ENCODE data around the gene NDUFV3.

NDUFV3 gene

DNA sequence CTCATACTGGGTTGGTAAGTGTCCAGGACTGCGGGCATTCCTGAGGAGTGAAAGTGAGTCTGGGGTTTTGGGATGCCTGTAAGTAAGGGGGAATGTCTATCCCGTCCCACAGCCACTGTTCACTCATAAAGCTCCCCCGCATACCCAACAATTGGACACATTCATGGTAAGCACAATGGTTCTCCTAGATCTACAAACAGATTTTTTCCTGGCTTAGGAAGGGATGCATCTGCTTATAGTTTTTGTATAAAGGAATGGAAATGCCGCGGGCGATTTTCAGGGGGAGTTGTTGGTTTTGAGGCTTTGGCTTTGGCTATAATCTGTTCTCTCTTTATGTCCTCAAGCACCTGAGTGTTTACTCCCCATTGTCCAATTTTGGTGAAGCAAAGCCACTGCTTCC, 25.2 kb downstream of the NDUFV3 start:
- Histone ChIP-seq H3K79me2 (ENCODE audit: control insufficient read depth, low read length) (no peaks in the 10 kb centered on the region), H3K9me3 (ENCODE audit: control insufficient read depth, insufficient read depth, low read length) (no peaks in the 10 kb centered on the region), H3K27me3 (ENCODE audit: control insufficient read depth, low read length) (no peaks in the 10 kb centered on the region), H3K27ac (ENCODE audit: low read depth, low read length) (no peak overlapping the region), H3K9me2 (replicated peaks; ENCODE audit: control insufficient read depth, low read length) (no peaks in the 10 kb centered on the region), H3K4me2 (ENCODE audit: low read length) (no peak overlapping the region), H3F3A (ENCODE audit: control insufficient read depth, insufficient read depth) (no peaks in the 10 kb centered on the region), H3K36me3 (ENCODE audit: control insufficient read depth, low read length) (no peaks in the 10 kb centered on the region), H3K4me3 (ENCODE audit: low read length) (no peak overlapping the region), H4K20me1 (ENCODE audit: control insufficient read depth, insufficient read depth, low read depth, low read length) (no peaks in the 10 kb centered on the region), H3K4me1 (ENCODE audit: control insufficient read depth, low read length) (peaks cover 2% of the 10 kb centered on the region; the same call in 1 of the 2 replicates)
- TF ChIP-seq, protein P1, sequence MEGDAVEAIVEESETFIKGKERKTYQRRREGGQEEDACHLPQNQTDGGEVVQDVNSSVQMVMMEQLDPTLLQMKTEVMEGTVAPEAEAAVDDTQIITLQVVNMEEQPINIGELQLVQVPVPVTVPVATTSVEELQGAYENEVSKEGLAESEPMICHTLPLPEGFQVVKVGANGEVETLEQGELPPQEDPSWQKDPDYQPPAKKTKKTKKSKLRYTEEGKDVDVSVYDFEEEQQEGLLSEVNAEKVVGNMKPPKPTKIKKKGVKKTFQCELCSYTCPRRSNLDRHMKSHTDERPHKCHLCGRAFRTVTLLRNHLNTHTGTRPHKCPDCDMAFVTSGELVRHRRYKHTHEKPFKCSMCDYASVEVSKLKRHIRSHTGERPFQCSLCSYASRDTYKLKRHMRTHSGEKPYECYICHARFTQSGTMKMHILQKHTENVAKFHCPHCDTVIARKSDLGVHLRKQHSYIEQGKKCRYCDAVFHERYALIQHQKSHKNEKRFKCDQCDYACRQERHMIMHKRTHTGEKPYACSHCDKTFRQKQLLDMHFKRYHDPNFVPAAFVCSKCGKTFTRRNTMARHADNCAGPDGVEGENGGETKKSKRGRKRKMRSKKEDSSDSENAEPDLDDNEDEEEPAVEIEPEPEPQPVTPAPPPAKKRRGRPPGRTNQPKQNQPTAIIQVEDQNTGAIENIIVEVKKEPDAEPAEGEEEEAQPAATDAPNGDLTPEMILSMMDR (IDR thresholded peaks at IDR 0.05; ENCODE audit: low read depth, low read length, poor library complexity, severe bottlenecking), result no peak
- TF ChIP-seq EZH2phosphoT487 (IDR thresholded peaks at IDR 0.05; ENCODE audit: borderline replicate concordance, low read length), result no peak

DNA sequence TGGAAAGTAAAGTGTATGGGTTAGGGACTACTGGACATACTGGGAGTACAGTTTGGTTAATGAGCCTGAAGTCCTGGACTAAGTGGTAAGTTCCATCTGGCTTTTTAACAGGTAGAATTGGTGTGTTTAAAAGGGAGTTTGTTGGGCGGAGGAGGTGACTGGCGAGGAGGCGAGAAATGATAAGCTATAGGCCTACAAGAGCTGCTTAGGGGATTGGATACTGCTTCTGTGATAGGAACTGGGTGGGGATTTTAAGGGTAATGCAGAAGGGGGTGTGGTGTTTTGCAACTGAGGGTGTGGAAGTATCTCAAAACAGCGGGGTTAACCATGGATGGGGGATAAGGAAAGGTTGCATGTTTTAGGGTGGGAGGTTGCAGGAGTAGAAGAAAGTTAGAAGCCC, 28.8 kb downstream of the NDUFV3 start:
- Histone ChIP-seq H3K79me2 (ENCODE audit: control insufficient read depth, low read length) (no peaks in the 10 kb centered on the region), H3F3A (ENCODE audit: control insufficient read depth, insufficient read depth) (no peaks in the 10 kb centered on the region), H3K4me1 (ENCODE audit: control insufficient read depth, low read length) (peaks cover 16% of the 10 kb centered on the region), H3K4me3 (ENCODE audit: low read length) (no peak overlapping the region), H3K9me2 (replicated peaks; ENCODE audit: control insufficient read depth, low read length) (no peaks in the 10 kb centered on the region), H3K27ac (ENCODE audit: low read depth, low read length) (no peak overlapping the region), H4K20me1 (ENCODE audit: control insufficient read depth, insufficient read depth, low read depth, low read length) (no peaks in the 10 kb centered on the region), H3K36me3 (ENCODE audit: control insufficient read depth, low read length) (no peaks in the 10 kb centered on the region), H3K27me3 (ENCODE audit: control insufficient read depth, low read length) (no peaks in the 10 kb centered on the region), H3K9me3 (ENCODE audit: control insufficient read depth, insufficient read depth, low read length) (no peaks in the 10 kb centered on the region), H3K4me2 (ENCODE audit: low read length) (no peak overlapping the region)
- TF ChIP-seq EZH2phosphoT487 (IDR thresholded peaks at IDR 0.05; ENCODE audit: borderline replicate concordance, low read length), result no peak
- TF ChIP-seq, protein P1 (IDR thresholded peaks at IDR 0.05; ENCODE audit: low read depth, low read length, poor library complexity, severe bottlenecking), result no peak

DNA sequence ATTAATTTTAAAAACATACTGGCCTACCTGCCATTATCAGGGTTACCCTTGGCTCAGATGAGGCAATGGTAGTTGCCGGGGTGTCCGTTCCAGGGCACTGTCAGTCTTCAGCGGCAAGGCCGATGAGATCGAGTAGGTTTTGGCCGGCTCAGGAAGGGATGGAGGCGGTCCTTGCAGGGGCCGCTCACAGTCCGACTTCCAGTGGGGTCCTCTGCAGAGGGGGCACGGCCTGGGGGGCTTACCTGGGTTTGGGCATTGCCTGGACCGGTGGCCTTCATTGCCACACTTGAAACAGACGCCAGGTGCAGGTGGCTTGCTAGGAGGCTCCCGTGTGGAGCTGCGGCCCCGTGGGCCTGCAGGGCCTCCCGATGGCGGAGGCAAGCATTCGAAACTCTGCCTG, 29.8 kb downstream of the NDUFV3 start:
- H3K9me2 ChIP-seq (replicated peaks; ENCODE audit: control insufficient read depth, low read length), result no peaks in the 10 kb centered on the region
- H4K20me1 ChIP-seq (ENCODE audit: control insufficient read depth, insufficient read depth, low read depth, low read length), result no peaks in the 10 kb centered on the region
- no peaks in the 10 kb centered on the region for H3K36me3 ChIP-seq (ENCODE audit: control insufficient read depth, low read length)
- H3F3A ChIP-seq (ENCODE audit: control insufficient read depth, insufficient read depth), result no peaks in the 10 kb centered on the region
- peaks cover 16% of the 10 kb centered on the region for H3K4me1 ChIP-seq (ENCODE audit: control insufficient read depth, low read length)
- H3K79me2 ChIP-seq (ENCODE audit: control insufficient read depth, low read length), result no peaks in the 10 kb centered on the region
- TF ChIP-seq, protein P1 (IDR thresholded peaks at IDR 0.05; ENCODE audit: low read depth, low read length, poor library complexity, severe bottlenecking), result no peak
- no peak for TF ChIP-seq EZH2phosphoT487 (IDR thresholded peaks at IDR 0.05; ENCODE audit: borderline replicate concordance, low read length)
- H3K4me2 ChIP-seq (ENCODE audit: low read length), result no peak overlapping the region
- no peak overlapping the region for H3K4me3 ChIP-seq (ENCODE audit: low read length)
- H3K27me3 ChIP-seq (ENCODE audit: control insufficient read depth, low read length), result no peaks in the 10 kb centered on the region
- H3K9me3 ChIP-seq (ENCODE audit: control insufficient read depth, insufficient read depth, low read length), result no peaks in the 10 kb centered on the region
- H3K27ac ChIP-seq (ENCODE audit: low read depth, low read length), result no peak overlapping the region
